ENCODE results near the gene GRXCR1. TPM values are rescaled to one million over a fixed set of nuclear protein-coding genes. Genes with fewer than 3 reads are reported as not detected.

Gene GRXCR1
- polyA plus RNA-seq, 1 donor (not counting 4 experiments of a cell fraction or from before 2014, with no cell fraction given): not detected

GRCh38 chr4:43049326-43049725, 156.8 kb downstream of the GRXCR1 start:
- TF ChIP-seq CTCF (optimal IDR thresholded peaks at IDR 0.05 in 1 of 3, IDR thresholded peaks at IDR 0.05 in 1 of 3, conservative IDR thresholded peaks at IDR 0.05 in 1 of 3; ENCODE audit: extremely low read depth in 1 of 3, insufficient read depth in 2 of 3, low read length in 3 of 3) (no peak), EZH2 (IDR thresholded peaks at IDR 0.05; ENCODE audit: low read length) (no peak)
- H3K79me2 ChIP-seq (ENCODE audit: control insufficient read depth, insufficient read depth, low read length): no peaks in the 10 kb centered on the region
- H3K27ac ChIP-seq (ENCODE audit: control insufficient read depth, insufficient read depth, low read length): no peak overlapping the region
- no peak overlapping the region for H3K4me2 ChIP-seq (ENCODE audit: control insufficient read depth, extremely low read depth, insufficient read depth, low read depth, low read length)
- no peaks in the 10 kb centered on the region for H3K4me1 ChIP-seq (ENCODE audit: control insufficient read depth, extremely low read depth, insufficient read depth, low read length)
- H3K27me3 ChIP-seq (ENCODE audit: control insufficient read depth, extremely low read depth, insufficient read depth, low read length): no peaks in the 10 kb centered on the region
- no peak overlapping the region for H3K9ac ChIP-seq (ENCODE audit: control insufficient read depth, extremely low read depth, insufficient read depth, low read length)
- H4K20me1 ChIP-seq (ENCODE audit: control insufficient read depth, extremely low read depth, insufficient read depth, low read length): no peaks in the 10 kb centered on the region
- no peak overlapping the region for H2AFZ ChIP-seq (ENCODE audit: control insufficient read depth, low read length)
- no peak overlapping the region for H3K4me3 ChIP-seq (ENCODE audit: control insufficient read depth in 2 of 3, extremely low read depth in 1 of 3, insufficient read depth in 2 of 3, low read depth in 1 of 3, low read length in 3 of 3)
- no peaks in the 10 kb centered on the region for H3K9me3 ChIP-seq (ENCODE audit: control insufficient read depth, low read depth, low read length)
- DNase-seq (ENCODE audit: low read depth, low spot score): no peak
- no peaks in the 10 kb centered on the region for H3K9me1 ChIP-seq (ENCODE audit: control insufficient read depth, extremely low read depth, insufficient read depth, low read length)
- dilution Hi-C loops (cut with MboI; ENCODE audit: extremely low pct_ligation_motif_present, low sequenced_read_pairs): no loop called here
- no peak for FAIRE-seq
- no peaks in the 10 kb centered on the region for H3K36me3 ChIP-seq (ENCODE audit: control insufficient read depth in 2 of 2, extremely low read depth in 1 of 2, insufficient read depth in 2 of 2, low read length in 2 of 2)

GRCh38 chr4:43066415-43066814, 173.9 kb downstream of the GRXCR1 start:
- H3K4me1 ChIP-seq (ENCODE audit: control insufficient read depth, extremely low read depth, insufficient read depth, low read length): no peaks in the 10 kb centered on the region
- no peaks in the 10 kb centered on the region for H3K36me3 ChIP-seq (ENCODE audit: control insufficient read depth in 2 of 2, extremely low read depth in 1 of 2, insufficient read depth in 2 of 2, low read length in 2 of 2)
- H3K4me2 ChIP-seq (ENCODE audit: control insufficient read depth, extremely low read depth, insufficient read depth, low read depth, low read length): no peak overlapping the region
- H2AFZ ChIP-seq (ENCODE audit: control insufficient read depth, low read length): no peak overlapping the region
- H3K27ac ChIP-seq (ENCODE audit: control insufficient read depth, insufficient read depth, low read length): no peak overlapping the region
- H3K27me3 ChIP-seq (ENCODE audit: control insufficient read depth, extremely low read depth, insufficient read depth, low read length): no peaks in the 10 kb centered on the region
- H3K9me3 ChIP-seq (ENCODE audit: control insufficient read depth, low read depth, low read length): no peaks in the 10 kb centered on the region
- H3K9me1 ChIP-seq (ENCODE audit: control insufficient read depth, extremely low read depth, insufficient read depth, low read length): no peaks in the 10 kb centered on the region
- no peaks in the 10 kb centered on the region for H3K79me2 ChIP-seq (ENCODE audit: control insufficient read depth, insufficient read depth, low read length)
- DNase-seq (ENCODE audit: low read depth, low spot score) (no peak), FAIRE-seq (no peak)
- no peak for TF ChIP-seq CTCF (optimal IDR thresholded peaks at IDR 0.05 in 1 of 3, IDR thresholded peaks at IDR 0.05 in 1 of 3, conservative IDR thresholded peaks at IDR 0.05 in 1 of 3; ENCODE audit: extremely low read depth in 1 of 3, insufficient read depth in 2 of 3, low read length in 3 of 3)
- TF ChIP-seq EZH2 (IDR thresholded peaks at IDR 0.05; ENCODE audit: low read length): no peak
- dilution Hi-C loops (cut with MboI; ENCODE audit: extremely low pct_ligation_motif_present, low sequenced_read_pairs): no loop called here
- no peak overlapping the region for H3K9ac ChIP-seq (ENCODE audit: control insufficient read depth, extremely low read depth, insufficient read depth, low read length)
- no peaks in the 10 kb centered on the region for H4K20me1 ChIP-seq (ENCODE audit: control insufficient read depth, extremely low read depth, insufficient read depth, low read length)
- H3K4me3 ChIP-seq (ENCODE audit: control insufficient read depth in 2 of 3, extremely low read depth in 1 of 3, insufficient read depth in 2 of 3, low read depth in 1 of 3, low read length in 3 of 3): no peak overlapping the region

Measured in keratinocyte (primary cell).